Measurements from ENCODE around the gene LCE1A. TPM values are rescaled to one million over a fixed set of nuclear protein-coding genes. Genes with fewer than 3 reads are reported as not detected.

The LCE1A gene
- total RNA-seq, 1 experiment from 2014 or later, result not detected

- no peaks in the 10 kb centered on the region for H3K9me2 ChIP-seq (replicated peaks; ENCODE audit: low read length)
- ChIA-PET POLR2A (ENCODE audit: unreplicated experiment) (no interaction called here), CTCF (no interaction called here)
- TF ChIP-seq EZH2 (IDR thresholded peaks at IDR 0.05; ENCODE audit: low read length, unreplicated experiment) (no peak), CTCF (conservative IDR thresholded peaks at IDR 0.05; ENCODE audit: low read depth, low read length) (no peak), EZH2phosphoT487 (IDR thresholded peaks at IDR 0.05; ENCODE audit: borderline replicate concordance, low read length) (no peak)
- no peaks in the 10 kb centered on the region for H4K20me1 ChIP-seq (ENCODE audit: low read length)
- no peak overlapping the region for H3K4me2 ChIP-seq (ENCODE audit: low read length)
- no peaks in the 10 kb centered on the region for H3K79me2 ChIP-seq (ENCODE audit: low read length)
- no peak overlapping the region for H2AFZ ChIP-seq (ENCODE audit: low read length)
- intact Hi-C loops (cut with micrococcal nuclease), result no loop called here
- no peak overlapping the region for H3K4me3 ChIP-seq (ENCODE audit: low read length)
- H3K4me1 ChIP-seq (ENCODE audit: insufficient read depth, low read length), result no peaks in the 10 kb centered on the region
- no peak overlapping the region for H3K9ac ChIP-seq (ENCODE audit: low read length)
- no peak for DNase-seq
- no peak for ATAC-seq
- H3K27me3 ChIP-seq (ENCODE audit: low read length), result peaks cover 17% of the 10 kb centered on the region
- no peaks in the 10 kb centered on the region for H3F3A ChIP-seq (ENCODE audit: low read length, unreplicated experiment)
- H3K36me3 ChIP-seq (ENCODE audit: low read depth, low read length), result no peaks in the 10 kb centered on the region
- BruUV-seq (replicated peaks), result no TSS peak
- H3K27ac ChIP-seq (ENCODE audit: low read length), result no peak overlapping the region
- no peaks in the 10 kb centered on the region for H3K9me3 ChIP-seq (ENCODE audit: low read length)
These were observed 32.9 kb downstream of the LCE1A start for GRCh38 chr1:152860129-152860528.

- H3K27me3 ChIP-seq (ENCODE audit: low read length), result peaks cover 17% of the 10 kb centered on the region
- no peaks in the 10 kb centered on the region for H3K4me1 ChIP-seq (ENCODE audit: insufficient read depth, low read length)
- H3K27ac ChIP-seq (ENCODE audit: low read length), result no peak overlapping the region
- TF ChIP-seq EZH2phosphoT487 (IDR thresholded peaks at IDR 0.05; ENCODE audit: borderline replicate concordance, low read length) (no peak), CTCF (conservative IDR thresholded peaks at IDR 0.05; ENCODE audit: low read depth, low read length) (no peak), EZH2 (IDR thresholded peaks at IDR 0.05; ENCODE audit: low read length, unreplicated experiment) (no peak)
- H2AFZ ChIP-seq (ENCODE audit: low read length), result no peak overlapping the region
- no peak overlapping the region for H3K4me3 ChIP-seq (ENCODE audit: low read length)
- no peaks in the 10 kb centered on the region for H3F3A ChIP-seq (ENCODE audit: low read length, unreplicated experiment)
- ATAC-seq (no peak), DNase-seq (no peak)
- H3K9me2 ChIP-seq (replicated peaks; ENCODE audit: low read length), result no peaks in the 10 kb centered on the region
- H3K9ac ChIP-seq (ENCODE audit: low read length), result no peak overlapping the region
- ChIA-PET POLR2A (ENCODE audit: unreplicated experiment) (no interaction called here), CTCF (no interaction called here)
- no peaks in the 10 kb centered on the region for H4K20me1 ChIP-seq (ENCODE audit: low read length)
- no peaks in the 10 kb centered on the region for H3K9me3 ChIP-seq (ENCODE audit: low read length)
- no peak overlapping the region for H3K4me2 ChIP-seq (ENCODE audit: low read length)
- no peaks in the 10 kb centered on the region for H3K36me3 ChIP-seq (ENCODE audit: low read depth, low read length)
- BruUV-seq (replicated peaks), result no TSS peak
- H3K79me2 ChIP-seq (ENCODE audit: low read length), result no peaks in the 10 kb centered on the region
- intact Hi-C loops (cut with micrococcal nuclease), result no loop called here
These were observed 34.1 kb downstream of the LCE1A start for GRCh38 chr1:152861374-152861773.

- Histone ChIP-seq H3K27ac (ENCODE audit: low read length) (no peak overlapping the region), H4K20me1 (ENCODE audit: low read length) (no peaks in the 10 kb centered on the region), H3K4me1 (ENCODE audit: insufficient read depth, low read length) (no peaks in the 10 kb centered on the region), H3K4me2 (ENCODE audit: low read length) (no peak overlapping the region), H3K9me2 (replicated peaks; ENCODE audit: low read length) (no peaks in the 10 kb centered on the region), H2AFZ (ENCODE audit: low read length) (no peak overlapping the region), H3F3A (ENCODE audit: low read length, unreplicated experiment) (no peaks in the 10 kb centered on the region), H3K36me3 (ENCODE audit: low read depth, low read length) (no peaks in the 10 kb centered on the region), H3K9ac (ENCODE audit: low read length) (no peak overlapping the region), H3K4me3 (ENCODE audit: low read length) (no peak overlapping the region), H3K27me3 (ENCODE audit: low read length) (peaks cover 11% of the 10 kb centered on the region), H3K79me2 (ENCODE audit: low read length) (no peaks in the 10 kb centered on the region), H3K9me3 (ENCODE audit: low read length) (no peaks in the 10 kb centered on the region)
- no peak for ATAC-seq
- TF ChIP-seq EZH2 (IDR thresholded peaks at IDR 0.05; ENCODE audit: low read length, unreplicated experiment), result no peak
- no peak for TF ChIP-seq EZH2phosphoT487 (IDR thresholded peaks at IDR 0.05; ENCODE audit: borderline replicate concordance, low read length)
- ChIA-PET CTCF (no interaction called here), POLR2A (ENCODE audit: unreplicated experiment) (no interaction called here)
- DNase-seq, result no peak
- no TSS peak for BruUV-seq (replicated peaks)
- intact Hi-C loops (cut with micrococcal nuclease), result no loop called here
These were observed 37.2 kb downstream of the LCE1A start for GRCh38 chr1:152864443-152864842.

Measured in PC-3 (cell line).